Heart left ventricle (tissue), 16 donors: Measurements from ENCODE around the gene POU6F2. TPM values are rescaled to one million over a fixed set of nuclear protein-coding genes. Genes with fewer than 3 reads are reported as not detected.

ENCODE experiments used
- ATAC-seq, 4 donors: fragments of 200-7000 bp; cut with Tn5 transposase; one replicate each; pipeline ENCODE4 v1.9.1; 2020 to 2022; ENCODE audit warnings: moderate library complexity in 4 of 4, mild to moderate bottlenecking in 3 of 4, moderate number of reproducible peaks in 1 of 4
- DNase-seq, 5 donors: peaks; one replicate each; pipeline ENCODE4 v3.0.0-alpha.2; 2020
- H3K27ac ChIP-seq, 12 donors: fragments of 200-600 bp; sonication (generic) in 4 of 12; one replicate each; pipeline versions ENCODE4 v1.5.0 to v1.8.0; 2016 to 2022; ENCODE audit warnings: mild to moderate bottlenecking in 2 of 12
- H3K27me3 ChIP-seq, 9 donors: fragments of 200-600 bp; sonication (generic) in 2 of 9; one replicate each; pipeline versions ENCODE4 v1.5.1 to v1.8.0; 2016 to 2022; ENCODE audit warnings: mild to moderate bottlenecking in 3 of 9
- H3K36me3 ChIP-seq, 9 donors: fragments of 200-600 bp; sonication (generic) in 2 of 9; one replicate each; pipeline versions ENCODE4 v1.5.0 to v1.8.0; 2018 to 2022; ENCODE audit warnings: mild to moderate bottlenecking in 2 of 9
- H3K4me1 ChIP-seq, 12 donors: fragments of 200-600 bp; sonication (generic) in 4 of 12; one replicate each; pipeline versions ENCODE4 v1.5.0 to v1.8.0; 2016 to 2022; ENCODE audit warnings: mild to moderate bottlenecking in 3 of 12
- H3K4me3 ChIP-seq, 12 donors: fragments of 200-600 bp; sonication (generic) in 4 of 12; one replicate each; pipeline versions ENCODE4 v1.5.0 to v1.8.0; 2017 to 2022; ENCODE audit warnings: mild to moderate bottlenecking in 9 of 12, moderate library complexity in 4 of 12
- H3K9me3 ChIP-seq, 12 donors: fragments of 200-600 bp; sonication (generic) in 4 of 12; one replicate each; pipeline versions ENCODE4 v1.5.0 to v1.8.0; 2016 to 2022; ENCODE audit warnings: mild to moderate bottlenecking in 1 of 12
- POLR2A ChIP-seq, 2 donors: fragments of 450-650 bp; IDR thresholded peaks; one replicate each; pipeline ENCODE4 v1.6.1; 2017; ENCODE audit warnings: antibody characterized with exemption in 2 of 2, mild to moderate bottlenecking in 2 of 2, moderate library complexity in 2 of 2
- WGBS, 4 donors: extraction: QIAGEN DNeasy Blood & Tissue Kit in 2 of 4; methylation state at CpG; one replicate each; pipeline versions ENCODE4 v1.1.5 to v1.1.7; 2013 to 2018; 5-methylcytosine and 5-hydroxymethylcytosine counted together
- intact Hi-C, 10 donors: fragments of 100-400 bp; cut with DNase I; formaldehyde crosslinking; loops; one replicate each; pipeline versions ENCODE4 v1.11.1 to v1.14.2; 2022
- polyA plus RNA-seq, 2 donors: library from polyadenylated mRNA; stranded (reverse); fragments of 200-250 nt; gene quantifications; one replicate each; pipeline ENCODE4 v1.2.3, GENCODE V29; 2013
- total RNA-seq, 9 donors: library from RNA; depleted of rRNA in 2 of 9; stranded (reverse); fragments of >200 nt in 2 of 9; fragmentation: NEBNext Ultra II Directional in 3 of 9; extraction: Animal tissue kit (Norgen Biotek cat#: 25700) in 3 of 9; gene quantifications; one replicate each; pipeline versions ENCODE4 v1.1.0 to v1.2.4, GENCODE V29; 2016 to 2023
- TF ChIP-seq, protein P1 (sequence below), 12 donors: fragments of 200-600 bp; sonication (generic) in 4 of 12; IDR thresholded peaks; one replicate each; pipeline versions ENCODE4 v1.5.0 to v1.8.0; 2018 to 2022; ENCODE audit warnings: antibody characterized with exemption in 12 of 12, mild to moderate bottlenecking in 5 of 12
- donor health status: ischemic (EF 13 %, LVEDD 7.1; RV severe dilation, severe dysfunction).
- donor health status: healthy with polysubstance abuse.
- donor health status: DM: no; HTN: yes; CAD: no.
- donor health status: DM: no; HTN: no; CAD: no.
- donor health status: ischemic (EF 25% LVEDD 6.9; RV normal size, moderate dysfunction).
- donor health status: ischemic (EF 25% LVEDD 5.7; RV mildly dilated, moderate dysfunction).
- donor health status: healthy.
- donor health status: DM: yes; HTN: yes; CAD: no.
- donor health status: ischemic (EF 35%, LVEDD 5.7; RV mildly dilated, moderate dysfunction).
- donor health status: nonischemic (EF 11% LVEDD 7.7; RV severe dilation, severe dysfunction).
- donor health status: DM: yes; HTN: yes; CAD: no.
- donor health status: PGD.
- donor health status: ischemic (EF 29% LVEDD 5.4; RV normal size, mild dysfunction).
- donor health status: nonischemic (EF 23%, LVEDD 6.1; RV moderate dilation, normal function).

Gene POU6F2
- total and polyA plus RNA-seq, 11 donors, result 0.03 to 1.2 (median 0.38) TPM; not detected in 2

DNA sequence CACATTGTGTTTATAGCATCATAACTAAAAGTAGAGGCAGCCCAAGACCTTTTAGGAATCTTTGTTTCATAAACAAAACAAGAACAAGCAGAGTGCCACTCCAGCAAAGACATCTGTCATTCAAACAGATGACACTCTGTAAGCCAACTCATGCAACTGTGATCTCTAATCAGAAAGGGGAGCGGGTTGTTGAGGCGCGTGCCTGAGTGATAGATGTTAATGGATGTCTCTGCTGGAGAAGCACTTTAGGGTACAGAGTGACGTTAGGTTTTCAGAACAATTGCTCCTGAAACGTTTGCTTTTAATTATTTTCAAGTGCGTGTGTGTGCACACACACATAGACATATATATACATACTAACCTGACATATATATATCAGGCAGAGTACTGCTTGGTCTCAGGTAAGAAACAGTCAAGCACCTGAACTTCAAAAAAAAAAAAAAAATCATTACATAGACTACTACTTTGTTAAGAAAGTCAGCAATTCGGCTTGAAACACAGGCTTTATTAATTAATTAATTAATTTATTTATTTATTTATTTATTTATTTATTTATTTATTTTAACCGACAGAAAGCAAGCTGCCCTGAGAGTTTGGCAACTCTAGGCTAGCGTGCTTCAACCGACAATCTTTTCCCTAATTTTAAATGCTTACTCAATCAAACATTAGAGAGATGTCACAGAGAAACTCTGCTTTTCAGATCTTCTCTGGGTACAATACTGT, 109.1 kb downstream of the POU6F2 start:
- Histone ChIP-seq H3K4me1 (peaks cover 0 to 9% (median 0%) of the 10 kb centered on the region in 12 donors), H3K27me3 (peaks cover 0 to 15% (median under 1%) of the 10 kb centered on the region in 9 donors), H3K9me3 (no peaks in the 10 kb centered on the region), H3K27ac (no peak overlapping the region), H3K4me3 (no peak overlapping the region), H3K36me3 (no peaks in the 10 kb centered on the region)
- DNase-seq (no peak), ATAC-seq (no peak)
- no peak for TF ChIP-seq POLR2A (IDR thresholded peaks at IDR 0.05)
- TF ChIP-seq, protein P1, sequence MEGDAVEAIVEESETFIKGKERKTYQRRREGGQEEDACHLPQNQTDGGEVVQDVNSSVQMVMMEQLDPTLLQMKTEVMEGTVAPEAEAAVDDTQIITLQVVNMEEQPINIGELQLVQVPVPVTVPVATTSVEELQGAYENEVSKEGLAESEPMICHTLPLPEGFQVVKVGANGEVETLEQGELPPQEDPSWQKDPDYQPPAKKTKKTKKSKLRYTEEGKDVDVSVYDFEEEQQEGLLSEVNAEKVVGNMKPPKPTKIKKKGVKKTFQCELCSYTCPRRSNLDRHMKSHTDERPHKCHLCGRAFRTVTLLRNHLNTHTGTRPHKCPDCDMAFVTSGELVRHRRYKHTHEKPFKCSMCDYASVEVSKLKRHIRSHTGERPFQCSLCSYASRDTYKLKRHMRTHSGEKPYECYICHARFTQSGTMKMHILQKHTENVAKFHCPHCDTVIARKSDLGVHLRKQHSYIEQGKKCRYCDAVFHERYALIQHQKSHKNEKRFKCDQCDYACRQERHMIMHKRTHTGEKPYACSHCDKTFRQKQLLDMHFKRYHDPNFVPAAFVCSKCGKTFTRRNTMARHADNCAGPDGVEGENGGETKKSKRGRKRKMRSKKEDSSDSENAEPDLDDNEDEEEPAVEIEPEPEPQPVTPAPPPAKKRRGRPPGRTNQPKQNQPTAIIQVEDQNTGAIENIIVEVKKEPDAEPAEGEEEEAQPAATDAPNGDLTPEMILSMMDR (IDR thresholded peaks at IDR 0.05), result no peak
- intact Hi-C loops, result loop anchor here in 1 of 10 donors (10.0 kb wide), 1 partner anchor 328 kb away; no protein-coding TSS in a partner anchor
- WGBS, 4 donors, result 68 to 74% (median 73%) methylated on average over 10 of the region's 10 CpGs

DNA sequence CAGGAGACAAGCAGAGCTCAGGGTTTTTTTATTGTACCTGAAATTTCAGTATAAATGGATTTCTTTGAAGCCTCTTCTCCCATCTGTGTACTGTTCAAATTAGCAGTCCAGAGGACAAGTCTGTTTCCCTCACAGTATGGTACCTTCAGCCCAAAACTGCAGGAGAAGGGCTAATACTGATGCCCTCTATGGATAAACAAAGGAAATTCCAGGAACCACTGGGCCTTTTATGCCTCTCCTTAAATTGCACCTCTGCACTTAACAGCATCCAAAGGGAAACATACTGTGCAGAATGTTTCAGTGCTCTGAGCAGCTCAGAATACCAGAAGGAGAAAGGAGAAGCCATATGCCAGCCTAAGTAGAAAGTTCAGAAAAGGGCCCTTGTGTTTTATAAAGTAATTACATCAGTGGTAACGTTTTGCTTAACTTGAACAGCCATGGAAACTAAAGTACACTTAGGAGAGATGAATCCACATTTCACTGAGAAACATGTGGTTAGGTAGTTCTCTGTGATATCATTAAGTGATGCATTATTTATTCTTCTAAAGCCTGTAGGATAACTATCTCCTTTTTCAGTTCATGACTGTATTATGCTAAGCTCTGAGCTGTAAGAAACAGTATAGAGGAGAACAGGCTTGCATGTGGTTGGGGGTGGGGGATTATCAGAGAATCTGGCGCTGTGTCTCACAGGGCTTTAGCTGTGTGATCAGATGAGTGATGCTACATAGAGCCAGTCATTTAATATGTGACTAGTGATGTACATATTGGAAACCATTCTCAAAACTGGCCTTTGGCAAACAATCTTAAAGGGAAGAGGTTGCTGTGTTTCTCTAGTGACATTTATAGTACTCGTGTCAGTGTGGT, 111.3 kb downstream of the POU6F2 start:
- Histone ChIP-seq H3K27me3 (peaks cover 0 to 11% (median 0%) of the 10 kb centered on the region in 9 donors), H3K27ac (peak overlapping the region in 1 of 12 donors; percentile 9), H3K4me3 (no peak overlapping the region), H3K4me1 (peaks cover 0 to 9% (median 0%) of the 10 kb centered on the region in 12 donors), H3K36me3 (no peaks in the 10 kb centered on the region), H3K9me3 (no peaks in the 10 kb centered on the region)
- DNase-seq, result no peak
- WGBS, 4 donors, result 58 to 76% (median 70%) methylated on average over 3 of the region's 3 CpGs
- intact Hi-C loops, result loop anchor here in 1 of 10 donors (10.0 kb wide), 1 partner anchor 326 kb away; no protein-coding TSS in a partner anchor
- TF ChIP-seq POLR2A (IDR thresholded peaks at IDR 0.05), result no peak
- TF ChIP-seq, protein P1 (IDR thresholded peaks at IDR 0.05), result no peak
- ATAC-seq, result no peak

DNA sequence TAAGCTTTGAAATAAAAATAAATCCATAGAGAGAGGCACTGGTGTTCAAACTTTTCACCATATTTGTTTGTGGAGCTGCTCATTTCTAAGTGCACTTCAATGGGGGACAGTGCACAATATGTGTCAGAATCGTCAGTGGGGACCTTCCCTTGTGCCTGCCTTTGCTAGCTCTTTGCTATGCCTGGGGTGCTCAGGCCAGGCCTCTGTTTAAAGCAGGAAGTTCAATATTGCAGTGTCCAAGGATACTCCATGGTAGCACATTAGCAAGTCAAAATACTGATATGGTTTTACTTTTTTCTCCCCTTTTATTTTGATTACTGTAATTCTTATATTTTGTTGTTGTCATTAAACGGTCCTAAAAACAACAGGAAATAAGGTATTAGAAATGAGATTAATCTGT, 113.4 kb downstream of the POU6F2 start:
- DNase-seq (no peak), ATAC-seq (no peak)
- Histone ChIP-seq H3K27ac (no peak overlapping the region), H3K4me3 (no peak overlapping the region), H3K9me3 (no peaks in the 10 kb centered on the region), H3K27me3 (no peaks in the 10 kb centered on the region), H3K4me1 (no peaks in the 10 kb centered on the region), H3K36me3 (no peaks in the 10 kb centered on the region)
- WGBS, 4 donors, result 46 to 63% (median 52%) methylated on average over 2 of the region's 2 CpGs
- TF ChIP-seq, protein P1 (IDR thresholded peaks at IDR 0.05), result no peak
- no peak for TF ChIP-seq POLR2A (IDR thresholded peaks at IDR 0.05)
- intact Hi-C loops, result no loop called here

DNA sequence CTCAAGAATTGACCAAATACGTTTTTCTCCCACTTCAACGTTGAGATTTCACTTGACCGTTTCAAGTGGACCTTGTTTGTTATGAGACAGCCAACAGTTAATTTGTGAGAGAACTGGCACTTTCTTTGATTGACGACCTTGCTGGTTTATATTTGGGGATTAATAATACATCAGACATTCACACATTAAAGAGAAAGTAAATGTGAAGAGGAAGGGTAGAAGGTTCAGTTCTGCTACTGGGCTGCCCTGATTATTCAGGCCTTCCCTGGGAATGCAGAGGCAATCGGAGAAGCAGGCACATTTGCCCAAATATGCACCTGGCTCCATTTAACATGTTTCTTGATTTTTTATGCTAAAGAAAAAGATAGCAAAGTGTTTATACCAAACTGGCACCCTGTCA, 114.1 kb downstream of the POU6F2 start:
- TF ChIP-seq, protein P1 (IDR thresholded peaks at IDR 0.05), result no peak
- no peak for TF ChIP-seq POLR2A (IDR thresholded peaks at IDR 0.05)
- no peaks in the 10 kb centered on the region for H3K27me3 ChIP-seq
- no peaks in the 10 kb centered on the region for H3K36me3 ChIP-seq
- H3K9me3 ChIP-seq, result no peaks in the 10 kb centered on the region
- 73 to 84% (median 83%) methylated on average over 5 of the region's 5 CpGs for WGBS, 4 donors
- ATAC-seq (no peak), DNase-seq (no peak)
- H3K4me1 ChIP-seq, result no peaks in the 10 kb centered on the region
- H3K4me3 ChIP-seq, result no peak overlapping the region
- intact Hi-C loops, result no loop called here
- H3K27ac ChIP-seq, result no peak overlapping the region
